GM12873 (cell line): ENCODE data around the gene PLCH1.

Experiments used
- TF ChIP-seq, protein P1 (sequence below): IDR thresholded peaks from 2 replicates; pipeline ENCODE4 v1.5.1; 2012; ENCODE audit warnings: low read depth, mild to moderate bottlenecking, moderate library complexity, low read length, control low read depth; ENCODE audit not compliant: insufficient read depth; ENCODE audit errors: missing control alignments

The PLCH1 gene

DNA sequence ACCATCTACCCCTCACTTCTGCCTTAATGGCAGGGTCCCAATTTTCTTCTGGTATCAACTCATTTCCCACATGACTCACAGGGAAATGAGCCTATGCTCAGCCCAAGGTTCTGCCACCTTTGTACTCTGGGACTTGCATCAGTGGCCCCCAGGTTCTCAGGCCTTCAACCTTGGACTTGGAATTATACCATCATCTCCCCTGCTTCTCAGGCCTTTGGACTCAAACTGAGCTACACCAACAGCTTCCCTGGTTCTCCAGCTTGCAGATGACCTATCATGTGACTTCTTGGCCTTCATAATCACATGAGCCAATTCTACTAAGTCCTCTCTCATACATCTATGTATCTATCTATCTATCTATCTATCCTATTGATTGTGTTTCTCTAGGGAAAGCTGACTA, 149.5 kb downstream of the PLCH1 start:
- TF ChIP-seq, protein P1, sequence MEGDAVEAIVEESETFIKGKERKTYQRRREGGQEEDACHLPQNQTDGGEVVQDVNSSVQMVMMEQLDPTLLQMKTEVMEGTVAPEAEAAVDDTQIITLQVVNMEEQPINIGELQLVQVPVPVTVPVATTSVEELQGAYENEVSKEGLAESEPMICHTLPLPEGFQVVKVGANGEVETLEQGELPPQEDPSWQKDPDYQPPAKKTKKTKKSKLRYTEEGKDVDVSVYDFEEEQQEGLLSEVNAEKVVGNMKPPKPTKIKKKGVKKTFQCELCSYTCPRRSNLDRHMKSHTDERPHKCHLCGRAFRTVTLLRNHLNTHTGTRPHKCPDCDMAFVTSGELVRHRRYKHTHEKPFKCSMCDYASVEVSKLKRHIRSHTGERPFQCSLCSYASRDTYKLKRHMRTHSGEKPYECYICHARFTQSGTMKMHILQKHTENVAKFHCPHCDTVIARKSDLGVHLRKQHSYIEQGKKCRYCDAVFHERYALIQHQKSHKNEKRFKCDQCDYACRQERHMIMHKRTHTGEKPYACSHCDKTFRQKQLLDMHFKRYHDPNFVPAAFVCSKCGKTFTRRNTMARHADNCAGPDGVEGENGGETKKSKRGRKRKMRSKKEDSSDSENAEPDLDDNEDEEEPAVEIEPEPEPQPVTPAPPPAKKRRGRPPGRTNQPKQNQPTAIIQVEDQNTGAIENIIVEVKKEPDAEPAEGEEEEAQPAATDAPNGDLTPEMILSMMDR = no peak

DNA sequence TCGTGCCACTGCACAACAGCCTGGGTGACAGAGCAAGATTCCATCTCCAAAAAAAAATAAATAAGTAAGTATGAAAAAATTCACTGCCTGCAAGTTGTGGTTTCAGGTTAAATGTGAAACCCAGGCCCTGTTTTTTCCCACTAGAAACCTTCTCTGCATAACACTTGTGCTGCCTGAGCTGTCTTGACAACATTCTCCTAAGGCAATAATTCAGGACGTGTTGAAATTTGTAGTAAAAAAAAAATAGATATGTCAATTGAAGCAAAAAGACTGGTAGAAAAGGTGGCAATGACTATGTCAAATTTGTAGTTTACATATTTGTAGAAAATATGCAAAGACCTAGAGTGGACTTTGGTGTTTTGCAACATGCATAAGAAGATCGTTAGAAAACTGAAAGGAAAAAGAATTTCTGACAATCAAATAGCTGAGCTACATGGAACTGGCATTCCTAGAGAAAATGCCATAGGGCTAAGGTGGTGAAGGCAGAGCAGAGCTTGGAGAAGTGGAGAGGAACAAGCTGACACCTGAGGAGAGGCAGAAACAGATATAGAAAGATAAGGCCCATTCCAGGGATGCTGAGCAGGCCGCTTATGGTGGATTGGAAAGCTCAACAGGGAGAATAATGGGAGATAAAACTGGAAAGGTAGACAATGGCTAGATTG, 150.2 kb downstream of the PLCH1 start:
- TF ChIP-seq, protein P1 = no peak

DNA sequence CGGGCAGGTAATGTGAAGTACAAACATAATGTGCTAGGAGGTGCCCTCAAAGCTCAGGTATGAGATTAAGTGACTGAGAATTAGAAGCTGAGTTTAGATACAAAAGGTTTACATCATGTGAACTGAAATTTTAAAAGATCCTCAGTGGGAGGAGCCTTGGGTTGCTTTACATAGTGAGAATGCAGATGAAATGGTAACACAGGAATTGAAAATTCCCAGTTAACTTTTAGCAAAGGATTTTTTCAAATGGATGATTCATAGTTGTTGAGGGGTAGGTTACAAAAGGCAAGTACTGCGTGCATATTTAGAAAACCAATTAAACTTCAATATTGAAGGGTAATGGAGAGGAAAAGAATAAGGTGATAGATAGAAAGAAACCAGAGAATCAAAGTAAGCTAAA, 157.3 kb downstream of the PLCH1 start:
- TF ChIP-seq, protein P1 = no peak

DNA sequence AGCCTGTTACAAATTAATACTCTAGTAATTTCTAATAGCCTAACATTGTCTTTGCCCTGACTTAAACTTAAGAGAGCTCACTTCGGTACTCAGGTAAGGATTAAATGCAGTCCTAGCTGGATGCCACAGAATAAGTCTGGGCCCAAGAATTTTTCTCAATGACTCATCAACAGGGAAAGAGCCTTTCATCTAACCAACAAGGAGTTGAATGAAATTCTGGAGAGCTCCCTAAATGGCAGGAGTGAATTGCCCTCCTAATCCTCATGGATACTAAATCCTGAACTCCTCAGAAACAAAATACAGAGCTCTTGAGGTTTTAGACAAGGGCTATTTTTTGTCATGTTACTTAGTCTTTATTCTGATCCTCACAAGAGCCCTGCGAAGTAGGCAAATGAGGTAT, 159.5 kb downstream of the PLCH1 start:
- TF ChIP-seq, protein P1 = no peak

DNA sequence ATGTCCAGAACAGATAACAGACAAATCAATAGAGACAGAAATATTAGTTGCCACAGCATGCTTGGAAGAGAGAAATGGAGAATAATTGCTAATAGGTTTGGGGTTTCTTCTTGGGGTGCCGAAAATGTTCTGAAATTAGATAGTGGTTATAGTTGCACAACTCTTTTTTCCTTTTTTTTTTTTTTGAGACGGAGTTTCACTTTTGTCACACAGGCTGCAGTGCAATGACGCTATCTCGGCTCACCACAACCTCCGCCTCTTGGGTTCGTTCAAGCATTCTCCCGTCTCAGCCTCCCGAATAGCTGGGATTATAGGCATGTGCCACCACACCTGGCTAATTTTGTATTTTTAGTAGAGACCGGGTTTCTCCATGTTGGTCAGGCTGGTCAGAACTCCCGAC, 163.3 kb downstream of the PLCH1 start:
- TF ChIP-seq, protein P1 = no peak

DNA sequence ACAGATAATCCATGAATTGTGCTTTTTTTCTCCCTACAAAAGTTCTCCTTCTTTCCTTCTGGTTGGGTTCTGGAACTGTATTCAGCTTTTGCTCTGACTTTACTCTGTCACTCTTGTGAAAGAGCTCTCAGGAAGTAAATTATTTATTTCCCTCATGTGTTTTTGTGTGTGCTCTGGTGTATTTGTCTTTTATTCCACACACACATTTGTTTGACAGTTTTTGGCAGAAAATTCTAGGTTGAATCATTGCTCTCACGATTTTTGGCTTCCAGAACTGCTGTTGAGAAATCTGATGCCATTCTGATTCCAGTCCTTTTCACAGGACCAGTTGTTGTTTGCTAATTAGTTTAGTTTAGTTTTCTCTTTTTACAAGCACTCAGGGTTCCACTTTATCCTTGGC, 172.8 kb downstream of the PLCH1 start:
- TF ChIP-seq, protein P1 = no peak

DNA sequence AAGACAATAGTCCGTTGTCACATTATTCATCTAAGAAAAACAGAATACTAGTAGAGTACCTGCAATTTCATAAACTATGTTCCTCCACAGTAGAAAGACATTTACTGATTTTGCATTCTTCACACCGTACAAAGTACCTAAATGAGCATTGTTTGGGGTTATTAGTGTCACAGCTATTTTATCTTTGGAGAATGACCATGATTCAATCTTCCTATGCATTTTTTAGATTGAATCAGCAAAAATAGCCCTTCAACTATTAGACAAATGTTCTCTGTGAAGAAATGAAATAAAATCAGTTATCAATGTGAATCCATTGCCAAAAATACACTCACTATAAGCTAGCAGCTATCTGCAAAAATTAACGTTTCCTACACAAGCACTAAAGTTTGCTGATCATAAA, 176.6 kb downstream of the PLCH1 start:
- TF ChIP-seq, protein P1 = no peak

DNA sequence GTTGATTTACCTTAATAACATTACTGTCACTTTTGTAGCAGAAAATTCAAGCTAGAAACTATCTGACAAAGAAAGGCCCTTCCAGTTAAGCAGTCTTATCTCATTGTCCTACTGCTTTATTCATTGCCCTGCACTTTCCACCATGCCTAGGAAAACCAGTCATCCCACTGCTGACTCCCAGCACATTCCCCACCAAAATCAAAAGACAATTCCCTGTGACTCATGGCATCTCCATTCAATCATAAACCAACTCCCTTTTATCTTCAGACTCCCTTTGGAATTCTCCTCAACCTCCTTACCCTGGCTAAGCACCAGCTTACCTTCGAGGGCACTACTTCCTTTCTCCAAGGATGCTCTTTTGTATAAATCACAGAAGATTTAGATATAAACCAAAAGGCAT, 184.3 kb downstream of the PLCH1 start:
- TF ChIP-seq, protein P1 = no peak
